Mammary epithelial cell (primary cell): ENCODE measurements around the gene ABHD6.

Experiments
- EZH2 ChIP-seq: IDR thresholded peaks from 2 replicates; pipeline ENCODE4 v1.6.1; 2012; ENCODE audit warnings: low read length, inconsistent platforms, borderline replicate concordance
- TF ChIP-seq, protein P1 (sequence below), 2 donors: IDR thresholded peaks in 1 of 2; conservative IDR thresholded peaks in 1 of 2; 2 replicates each; pipeline ENCODE4 v1.5.1; 2011 to 2012; ENCODE audit warnings: inconsistent platforms in 2 of 2, low read length in 2 of 2, mild to moderate bottlenecking in 2 of 2, control low read depth in 1 of 2, low read depth in 1 of 2; ENCODE audit not compliant: insufficient read depth in 1 of 2; ENCODE audit errors: extremely low read depth in 1 of 2

DNA sequence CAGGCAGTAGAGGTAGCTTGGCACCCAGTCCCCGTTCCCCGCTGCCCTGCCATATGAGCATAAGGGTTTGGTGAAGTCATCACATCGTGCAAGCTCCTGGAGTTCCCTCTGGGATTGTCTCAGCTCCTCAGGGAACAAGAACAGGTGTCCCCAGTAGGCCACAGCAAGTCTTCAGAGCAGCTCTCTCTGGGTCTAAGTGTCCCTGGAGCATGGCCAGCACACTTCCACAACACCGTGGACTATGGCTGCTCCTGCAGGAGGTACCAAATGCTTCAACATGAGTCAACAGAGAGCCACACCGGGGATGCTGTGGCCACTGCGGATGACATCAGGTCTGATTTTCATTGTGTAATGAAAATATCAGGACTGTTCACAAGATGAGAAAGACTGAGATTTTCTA lies 23.1 kb downstream of the ABHD6 start:
- no peak for TF ChIP-seq EZH2
- TF ChIP-seq, protein P1, sequence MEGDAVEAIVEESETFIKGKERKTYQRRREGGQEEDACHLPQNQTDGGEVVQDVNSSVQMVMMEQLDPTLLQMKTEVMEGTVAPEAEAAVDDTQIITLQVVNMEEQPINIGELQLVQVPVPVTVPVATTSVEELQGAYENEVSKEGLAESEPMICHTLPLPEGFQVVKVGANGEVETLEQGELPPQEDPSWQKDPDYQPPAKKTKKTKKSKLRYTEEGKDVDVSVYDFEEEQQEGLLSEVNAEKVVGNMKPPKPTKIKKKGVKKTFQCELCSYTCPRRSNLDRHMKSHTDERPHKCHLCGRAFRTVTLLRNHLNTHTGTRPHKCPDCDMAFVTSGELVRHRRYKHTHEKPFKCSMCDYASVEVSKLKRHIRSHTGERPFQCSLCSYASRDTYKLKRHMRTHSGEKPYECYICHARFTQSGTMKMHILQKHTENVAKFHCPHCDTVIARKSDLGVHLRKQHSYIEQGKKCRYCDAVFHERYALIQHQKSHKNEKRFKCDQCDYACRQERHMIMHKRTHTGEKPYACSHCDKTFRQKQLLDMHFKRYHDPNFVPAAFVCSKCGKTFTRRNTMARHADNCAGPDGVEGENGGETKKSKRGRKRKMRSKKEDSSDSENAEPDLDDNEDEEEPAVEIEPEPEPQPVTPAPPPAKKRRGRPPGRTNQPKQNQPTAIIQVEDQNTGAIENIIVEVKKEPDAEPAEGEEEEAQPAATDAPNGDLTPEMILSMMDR (conservative IDR thresholded peaks at IDR 0.05 in 1 of 2, IDR thresholded peaks at IDR 0.05 in 1 of 2; ENCODE audit: extremely low read depth in 1 of 2, insufficient read depth in 1 of 2, low read depth in 1 of 2, low read length in 2 of 2) = no peak
